Psoas muscle (tissue), 8 donors: Measurements from ENCODE around the gene IL12B. TPM values are rescaled to one million over a fixed set of nuclear protein-coding genes. Genes with fewer than 3 reads are reported as not detected.

Experiments
- ATAC-seq, 4 donors: fragments of 200-7000 bp; cut with Tn5 transposase; one replicate each; pipeline ENCODE4 v1.9.1; 2020; ENCODE audit warnings: moderate library complexity in 3 of 4, mild to moderate bottlenecking in 2 of 4
- DNase-seq, 2 donors: peaks; one replicate each; pipeline ENCODE4 v3.0.0-alpha.2; 2020
- H3K27ac ChIP-seq: fragments of 200-600 bp; one replicate; pipeline ENCODE4 v1.8.0; 2022
- H3K27me3 ChIP-seq, 3 donors: fragments of 200-600 bp in 1 of 3; one replicate each; pipeline versions ENCODE4 v1.6.1 to v1.8.0; 2013 to 2022; ENCODE audit warnings: low read length in 2 of 3, mild to moderate bottlenecking in 2 of 3, moderate library complexity in 1 of 3; ENCODE audit not compliant: insufficient read depth in 3 of 3
- H3K36me3 ChIP-seq, 2 donors: fragments of 200-600 bp in 1 of 2; one replicate each; pipeline versions ENCODE4 v1.6.1 to v1.8.0; 2013 to 2022; ENCODE audit warnings: low read depth in 1 of 2, mild to moderate bottlenecking in 1 of 2, moderate library complexity in 1 of 2; ENCODE audit not compliant: insufficient read depth in 1 of 2
- H3K4me1 ChIP-seq: fragments of 200-600 bp; one replicate; pipeline ENCODE4 v1.8.0; 2022
- H3K4me3 ChIP-seq: fragments of 200-600 bp; one replicate; pipeline ENCODE4 v1.8.0; 2022; ENCODE audit warnings: mild to moderate bottlenecking
- H3K9me3 ChIP-seq: fragments of 200-600 bp; one replicate; pipeline ENCODE4 v1.8.0; 2022
- WGBS, 3 donors: extraction: QIAGEN DNeasy Blood & Tissue Kit; methylation state at CpG; one replicate each; pipeline versions ENCODE4 v1.1.6 to v1.1.7; 2013; 5-methylcytosine and 5-hydroxymethylcytosine counted together
- intact Hi-C, 2 donors: fragments of 100-400 bp; cut with DNase I; formaldehyde crosslinking; loops; one replicate each; pipeline versions ENCODE4 v1.11.0 to v1.14.2; 2022
- polyA plus RNA-seq, 3 donors: library from polyadenylated mRNA; stranded (reverse); fragments of 200-250 nt; gene quantifications; one replicate each; pipeline ENCODE4 v1.2.3, GENCODE V29; 2013
- total RNA-seq, 4 donors: library from RNA; stranded (reverse); fragmentation: NEBNext Ultra II Directional in 2 of 4; extraction: Animal tissue kit (Norgen Biotek cat#: 25700) in 2 of 4; gene quantifications; one replicate each; pipeline versions ENCODE4 v1.2.1 to v1.2.4, GENCODE V29; 2021 to 2023
- TF ChIP-seq, protein P1 (sequence below): fragments of 200-600 bp; IDR thresholded peaks from one replicate; pipeline ENCODE4 v1.8.0; 2022; ENCODE audit warnings: antibody characterized with exemption
- donor health status: healthy with polysubstance abuse.
- donor health status: DM: no; HTN: no; CAD: no; lungs with moderate emphysema.
- donor health status: Bipolar disorder and iron deficiency.
- donor health status: healthy.
- donor health status: DM: yes; HTN: yes; CAD: no.
- donor health status: DM: no; HTN: no; CAD: no.
- donor health status: DM: no; HTN: no; CAD: no.
- donor health status: DM: yes; HTN: yes; CAD: no.

IL12B gene
- total and polyA plus RNA-seq, 7 donors = not detected

DNA sequence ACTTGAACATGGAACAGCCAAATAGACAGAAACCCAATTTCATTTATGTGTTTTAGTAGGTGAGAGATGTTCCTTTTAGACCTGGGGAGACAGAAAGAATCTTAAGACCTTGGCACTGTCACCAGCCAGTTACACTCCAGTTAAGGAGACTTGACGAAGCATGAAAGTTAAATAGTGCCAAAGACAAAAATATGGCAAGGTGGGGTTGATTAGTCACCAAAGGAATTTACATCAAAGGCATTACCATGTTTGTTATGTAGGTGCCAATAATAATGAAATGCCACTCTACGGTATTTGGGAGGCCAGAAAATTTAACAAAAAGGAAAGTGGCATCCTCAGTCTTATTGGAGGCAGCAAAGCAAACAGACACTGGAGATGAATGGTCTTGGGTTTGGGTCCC lies 9.2 kb upstream of the IL12B start:
- 71 to 86% (median 82%) methylated on average over 2 of the region's 2 CpGs for WGBS, 3 donors

DNA sequence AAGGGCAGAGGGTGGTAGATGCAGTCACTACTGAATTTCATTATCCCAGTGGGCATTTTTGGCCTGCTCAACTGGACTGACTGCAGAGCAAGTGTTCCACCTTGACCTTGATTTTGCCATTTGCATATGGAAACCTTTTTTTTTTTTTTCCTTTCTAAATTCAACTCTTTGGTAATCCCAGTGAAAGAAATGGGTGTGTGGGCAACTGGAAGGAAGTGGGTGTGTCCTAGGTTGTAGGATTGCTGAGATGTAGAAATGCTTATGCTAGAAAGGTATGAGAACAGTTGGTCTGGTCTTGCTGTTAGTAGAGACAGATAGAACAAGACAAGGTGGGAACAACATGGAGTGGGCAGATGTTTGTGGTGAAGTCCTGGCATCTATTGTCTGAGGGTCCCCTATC lies 7.8 kb upstream of the IL12B start:
- no peaks in the 10 kb centered on the region for H3K36me3 ChIP-seq
- no peak overlapping the region for H3K4me3 ChIP-seq
- H3K9me3 ChIP-seq = no peaks in the 10 kb centered on the region
- H3K27ac ChIP-seq = no peak overlapping the region
- intact Hi-C loops = no loop called here
- ATAC-seq = no peak
- H3K27me3 ChIP-seq = no peaks in the 10 kb centered on the region
- H3K4me1 ChIP-seq = no peaks in the 10 kb centered on the region
- TF ChIP-seq, protein P1, sequence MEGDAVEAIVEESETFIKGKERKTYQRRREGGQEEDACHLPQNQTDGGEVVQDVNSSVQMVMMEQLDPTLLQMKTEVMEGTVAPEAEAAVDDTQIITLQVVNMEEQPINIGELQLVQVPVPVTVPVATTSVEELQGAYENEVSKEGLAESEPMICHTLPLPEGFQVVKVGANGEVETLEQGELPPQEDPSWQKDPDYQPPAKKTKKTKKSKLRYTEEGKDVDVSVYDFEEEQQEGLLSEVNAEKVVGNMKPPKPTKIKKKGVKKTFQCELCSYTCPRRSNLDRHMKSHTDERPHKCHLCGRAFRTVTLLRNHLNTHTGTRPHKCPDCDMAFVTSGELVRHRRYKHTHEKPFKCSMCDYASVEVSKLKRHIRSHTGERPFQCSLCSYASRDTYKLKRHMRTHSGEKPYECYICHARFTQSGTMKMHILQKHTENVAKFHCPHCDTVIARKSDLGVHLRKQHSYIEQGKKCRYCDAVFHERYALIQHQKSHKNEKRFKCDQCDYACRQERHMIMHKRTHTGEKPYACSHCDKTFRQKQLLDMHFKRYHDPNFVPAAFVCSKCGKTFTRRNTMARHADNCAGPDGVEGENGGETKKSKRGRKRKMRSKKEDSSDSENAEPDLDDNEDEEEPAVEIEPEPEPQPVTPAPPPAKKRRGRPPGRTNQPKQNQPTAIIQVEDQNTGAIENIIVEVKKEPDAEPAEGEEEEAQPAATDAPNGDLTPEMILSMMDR = no peak
- DNase-seq = no peak

More for the DNA sequence above, 9.2 kb upstream of the IL12B start:
- ATAC-seq = no peak
- Histone ChIP-seq H3K27me3 (no peaks in the 10 kb centered on the region), H3K4me3 (no peak overlapping the region), H3K27ac (no peak overlapping the region), H3K36me3 (no peaks in the 10 kb centered on the region), H3K4me1 (no peaks in the 10 kb centered on the region), H3K9me3 (no peaks in the 10 kb centered on the region)
- no peak for DNase-seq
- intact Hi-C loops = no loop called here
- TF ChIP-seq, protein P1 = no peak

DNA sequence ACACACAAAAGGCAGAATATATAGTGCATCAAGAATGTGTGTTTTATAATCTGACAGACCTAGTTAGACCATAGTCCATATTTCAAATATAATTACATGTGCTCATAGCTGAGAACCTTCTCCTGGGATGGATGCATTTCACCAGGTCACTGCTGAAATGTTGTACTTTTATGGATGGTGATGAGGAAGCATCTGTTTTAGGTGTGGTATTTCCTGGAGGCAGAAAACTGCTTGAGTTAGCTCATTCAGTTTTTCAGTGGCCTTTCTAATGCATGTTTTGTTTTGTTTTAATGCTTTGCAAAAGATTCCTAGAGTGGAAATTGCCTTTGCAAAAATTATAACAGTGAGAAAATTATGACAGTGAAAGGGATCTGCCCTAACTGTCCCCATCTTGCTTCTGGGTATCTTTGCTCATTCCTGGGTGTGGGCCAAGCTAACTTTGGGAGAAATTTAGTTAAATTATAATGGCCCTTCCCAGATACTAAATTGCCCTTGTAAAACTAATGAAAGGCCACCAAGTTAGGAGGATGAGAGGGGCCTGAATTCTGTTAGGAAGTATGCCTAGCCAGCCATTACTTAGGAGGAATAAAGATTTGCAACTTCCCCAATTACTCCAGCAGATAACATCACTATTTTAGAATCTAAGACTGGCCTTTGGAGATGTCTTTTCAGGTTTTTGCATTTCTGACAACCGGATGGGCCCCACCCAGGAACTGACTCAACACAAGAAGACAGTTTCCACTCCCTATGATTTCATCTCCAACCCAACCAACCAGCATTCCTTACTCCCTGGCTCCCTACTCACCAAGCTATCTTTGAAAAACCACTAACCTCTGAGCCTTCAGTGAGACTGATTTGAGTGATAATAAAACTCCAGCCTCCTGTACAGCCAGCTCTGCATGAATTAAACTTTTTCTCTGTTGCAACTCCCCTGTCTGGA lies 7.0 kb upstream of the IL12B start:
- TF ChIP-seq, protein P1 = no peak
- no peaks in the 10 kb centered on the region for H3K9me3 ChIP-seq
- intact Hi-C loops = no loop called here
- no peak for ATAC-seq
- H3K27ac ChIP-seq = no peak overlapping the region
- WGBS, 3 donors = 32 to 46% (median 36%) methylated on average over 1 of the region's 1 CpG
- H3K36me3 ChIP-seq = no peaks in the 10 kb centered on the region
- H3K27me3 ChIP-seq = no peaks in the 10 kb centered on the region
- no peak for DNase-seq
- no peaks in the 10 kb centered on the region for H3K4me1 ChIP-seq
- no peak overlapping the region for H3K4me3 ChIP-seq

DNA sequence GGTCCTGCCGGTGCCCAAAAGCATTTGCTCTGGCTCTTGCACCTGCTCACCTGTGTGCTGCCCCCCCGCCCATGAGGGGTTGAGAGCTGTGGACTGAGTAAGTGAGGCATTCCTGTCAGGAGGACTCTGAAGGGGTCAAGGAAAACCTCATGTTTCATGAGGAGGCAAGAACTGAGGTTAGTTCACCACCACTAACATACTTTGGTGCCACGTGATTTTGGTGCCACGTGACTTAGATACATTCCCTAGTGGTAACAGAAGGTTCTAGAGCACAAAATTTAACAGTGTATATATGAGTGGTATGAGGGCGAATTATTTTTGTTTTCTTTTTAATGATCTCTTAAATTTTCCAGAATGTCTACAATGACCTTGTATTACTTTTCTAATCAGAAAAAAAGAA lies 6.3 kb upstream of the IL12B start:
- H3K4me3 ChIP-seq = no peak overlapping the region
- DNase-seq = no peak
- no peak overlapping the region for H3K27ac ChIP-seq
- 82 to 88% (median 84%) methylated on average over 5 of the region's 5 CpGs for WGBS, 3 donors
- H3K9me3 ChIP-seq = no peaks in the 10 kb centered on the region
- TF ChIP-seq, protein P1 = no peak
- no peaks in the 10 kb centered on the region for H3K4me1 ChIP-seq
- H3K27me3 ChIP-seq = peaks cover 0 to 2% (median 2%) of the 10 kb centered on the region in 3 donors
- intact Hi-C loops = no loop called here
- no peak for ATAC-seq
- H3K36me3 ChIP-seq = no peaks in the 10 kb centered on the region
